ENCODE results near the gene CD59.

DNA sequence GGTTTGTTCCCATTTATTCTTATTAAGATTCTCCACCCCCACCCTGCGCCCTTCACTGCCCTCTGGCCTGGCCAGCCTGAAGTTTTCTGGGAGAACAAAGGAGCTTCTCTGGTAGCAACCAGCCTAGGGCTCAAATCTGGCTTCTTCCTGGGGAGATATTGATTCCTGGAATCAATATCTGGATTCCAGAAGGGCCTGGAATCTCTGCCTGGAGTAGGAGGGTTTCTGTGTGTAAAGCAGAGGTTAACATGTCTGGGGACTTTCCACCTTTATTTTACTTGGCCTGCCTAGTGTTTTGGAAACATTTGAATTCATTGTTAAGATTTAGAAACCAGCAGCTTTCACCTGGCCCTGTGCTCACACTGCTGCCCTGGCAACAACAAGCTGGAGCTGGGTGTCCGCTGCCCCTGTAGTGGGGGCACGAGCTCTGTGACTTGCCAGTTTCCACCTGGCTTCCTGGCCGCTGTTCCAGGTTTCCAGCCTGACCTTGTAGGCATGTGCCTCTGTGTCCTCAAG, 41.1 kb downstream of the CD59 start:
- TF ChIP-seq, protein P1, sequence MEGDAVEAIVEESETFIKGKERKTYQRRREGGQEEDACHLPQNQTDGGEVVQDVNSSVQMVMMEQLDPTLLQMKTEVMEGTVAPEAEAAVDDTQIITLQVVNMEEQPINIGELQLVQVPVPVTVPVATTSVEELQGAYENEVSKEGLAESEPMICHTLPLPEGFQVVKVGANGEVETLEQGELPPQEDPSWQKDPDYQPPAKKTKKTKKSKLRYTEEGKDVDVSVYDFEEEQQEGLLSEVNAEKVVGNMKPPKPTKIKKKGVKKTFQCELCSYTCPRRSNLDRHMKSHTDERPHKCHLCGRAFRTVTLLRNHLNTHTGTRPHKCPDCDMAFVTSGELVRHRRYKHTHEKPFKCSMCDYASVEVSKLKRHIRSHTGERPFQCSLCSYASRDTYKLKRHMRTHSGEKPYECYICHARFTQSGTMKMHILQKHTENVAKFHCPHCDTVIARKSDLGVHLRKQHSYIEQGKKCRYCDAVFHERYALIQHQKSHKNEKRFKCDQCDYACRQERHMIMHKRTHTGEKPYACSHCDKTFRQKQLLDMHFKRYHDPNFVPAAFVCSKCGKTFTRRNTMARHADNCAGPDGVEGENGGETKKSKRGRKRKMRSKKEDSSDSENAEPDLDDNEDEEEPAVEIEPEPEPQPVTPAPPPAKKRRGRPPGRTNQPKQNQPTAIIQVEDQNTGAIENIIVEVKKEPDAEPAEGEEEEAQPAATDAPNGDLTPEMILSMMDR (IDR thresholded peaks at IDR 0.05), result no peak
- TF ChIP-seq POLR2AphosphoS5 (IDR thresholded peaks at IDR 0.05) (no peak), POLR2A (IDR thresholded peaks at IDR 0.05) (no peak), EP300 (IDR thresholded peaks at IDR 0.05) (no peak)

Measured in suprapubic skin (tissue), 4 donors.